M059J (cell line): ENCODE data around the gene AQP12B. TPM values are rescaled to one million over a fixed set of nuclear protein-coding genes. Genes with fewer than 3 reads are reported as not detected.
"Not testable (repeated sequence)": the region's sequence is repeated elsewhere in the genome, so short reads cannot be mapped to it uniquely, and the experiment has no call there.

ENCODE experiments used
- DNase-seq: peaks from one replicate; pipeline ENCODE4 v3.0.0-alpha.2; 2012; ENCODE audit warnings: low read depth
- total RNA-seq: library from RNA; depleted of rRNA; stranded (reverse); fragments of >200 nt; shearing (Covaris generic); gene quantifications from 2 replicates; pipeline ENCODE4 v1.2.3, GENCODE V29; 2014

The AQP12B gene
- total RNA-seq, 1 experiment from 2014 or later: not detected

DNA sequence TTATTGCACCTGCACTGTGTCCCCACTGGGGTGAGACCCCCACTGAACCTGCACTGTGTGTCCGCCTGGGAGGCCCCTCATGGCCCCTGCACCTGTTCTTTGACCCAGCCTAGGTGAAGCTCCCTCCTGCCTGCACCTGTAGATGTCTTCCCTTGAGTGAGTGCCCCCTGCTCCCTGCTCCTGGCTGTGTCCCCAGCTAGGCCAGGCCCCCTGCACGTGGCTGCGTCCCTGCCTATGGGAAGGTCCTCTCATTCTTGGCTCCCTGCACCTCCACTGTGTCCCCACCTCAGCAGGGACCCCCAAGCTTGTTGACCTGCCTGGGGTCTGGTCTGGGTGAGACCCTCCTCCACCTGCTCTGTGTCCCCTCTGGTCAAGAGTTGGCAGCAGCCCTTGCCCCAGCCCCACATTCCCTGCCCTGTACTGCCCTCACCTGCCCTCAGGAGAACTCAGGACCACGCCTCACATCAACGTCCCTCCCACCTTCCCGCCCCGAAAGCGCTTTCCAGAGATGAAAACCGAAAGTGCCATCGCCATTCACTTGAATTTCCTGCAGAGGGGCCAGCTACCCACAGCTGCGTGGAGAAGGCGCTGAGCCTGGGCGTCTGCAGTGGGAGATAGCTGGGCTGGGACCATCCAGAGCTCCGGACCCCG lies 769 bp upstream of the AQP12B start:
- not testable (repeated sequence) for DNase-seq

DNA sequence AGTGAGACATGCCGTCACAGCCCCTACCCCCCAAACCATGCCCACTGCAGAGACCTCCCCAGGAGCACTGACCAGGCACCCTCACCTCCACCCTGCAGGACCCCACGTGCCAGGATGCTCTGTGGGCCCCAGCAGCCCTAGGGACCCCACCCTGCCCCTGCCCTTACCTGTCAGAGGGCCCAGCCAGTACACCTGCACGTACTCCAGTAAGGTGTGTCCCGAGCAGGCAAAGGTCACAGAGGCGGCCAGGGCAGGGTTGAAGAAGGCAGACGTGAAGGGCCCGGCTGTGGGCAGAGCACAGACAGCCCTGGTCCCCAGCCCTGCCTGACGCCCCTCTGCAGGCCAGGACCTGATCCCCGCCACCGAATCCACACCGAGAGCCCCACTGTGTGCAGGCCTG lies 2.5 kb downstream of the AQP12B start:
- not testable (repeated sequence) for DNase-seq

DNA sequence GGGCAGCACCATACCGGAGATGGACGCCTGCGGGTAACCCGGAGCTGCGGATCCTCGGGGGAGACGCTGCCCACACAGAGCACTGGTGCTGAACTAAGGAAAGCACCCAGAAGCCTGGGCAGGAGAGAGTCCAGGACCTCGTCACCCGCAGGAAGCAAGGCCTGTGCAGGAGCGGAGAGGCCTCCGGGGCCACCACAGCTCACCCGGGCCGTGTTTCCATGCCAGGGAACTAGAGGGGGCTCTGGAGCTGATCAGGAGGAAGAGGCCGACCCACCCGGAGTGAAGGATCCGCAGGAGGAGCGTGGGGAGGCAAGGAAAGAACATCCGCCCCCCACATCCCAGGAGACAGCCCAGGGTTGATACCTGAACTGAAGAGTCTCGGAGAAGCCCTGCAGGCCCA lies 3.8 kb downstream of the AQP12B start:
- DNase-seq: not testable (repeated sequence)

DNA sequence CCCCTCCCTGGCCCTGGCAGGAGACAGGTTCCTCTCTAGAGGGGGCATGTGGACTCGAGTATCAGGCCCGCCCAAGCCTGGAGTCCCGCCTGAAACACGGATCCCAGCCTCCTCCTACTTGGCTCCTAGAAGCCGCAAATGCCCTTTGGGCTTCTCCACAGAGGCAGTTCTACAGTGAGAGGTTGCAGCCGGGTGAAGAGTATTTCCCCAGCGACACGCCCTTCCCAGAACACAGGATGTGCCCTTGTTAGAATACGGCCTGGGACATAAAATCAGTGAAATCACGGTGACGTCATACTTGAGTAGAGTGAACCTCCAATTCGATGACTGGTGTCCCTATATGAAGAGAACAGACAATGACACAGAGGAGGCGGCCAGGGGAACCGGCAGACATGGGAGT lies 4.6 kb downstream of the AQP12B start:
- DNase-seq: not testable (repeated sequence)

DNA sequence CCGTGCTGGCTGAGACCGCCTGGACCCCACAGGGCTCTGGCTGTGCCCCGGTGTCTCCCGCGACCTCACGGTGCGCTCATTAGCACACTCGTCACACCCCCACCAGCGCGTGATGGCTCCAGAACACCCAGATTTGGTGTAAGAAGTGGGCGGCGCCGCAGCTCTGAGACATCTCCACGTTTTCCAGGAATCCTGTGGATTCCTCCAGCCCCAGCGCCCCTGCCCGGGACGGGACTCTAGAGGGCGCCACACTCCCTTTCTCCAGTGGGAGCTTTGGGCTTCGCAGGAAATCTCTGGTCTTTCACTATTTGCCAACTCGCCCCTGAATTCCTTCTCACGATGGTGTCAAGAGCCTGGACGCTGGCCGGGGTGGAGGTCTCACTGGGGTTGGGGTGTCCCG lies 7.3 kb downstream of the AQP12B start:
- DNase-seq: not testable (repeated sequence)

DNA sequence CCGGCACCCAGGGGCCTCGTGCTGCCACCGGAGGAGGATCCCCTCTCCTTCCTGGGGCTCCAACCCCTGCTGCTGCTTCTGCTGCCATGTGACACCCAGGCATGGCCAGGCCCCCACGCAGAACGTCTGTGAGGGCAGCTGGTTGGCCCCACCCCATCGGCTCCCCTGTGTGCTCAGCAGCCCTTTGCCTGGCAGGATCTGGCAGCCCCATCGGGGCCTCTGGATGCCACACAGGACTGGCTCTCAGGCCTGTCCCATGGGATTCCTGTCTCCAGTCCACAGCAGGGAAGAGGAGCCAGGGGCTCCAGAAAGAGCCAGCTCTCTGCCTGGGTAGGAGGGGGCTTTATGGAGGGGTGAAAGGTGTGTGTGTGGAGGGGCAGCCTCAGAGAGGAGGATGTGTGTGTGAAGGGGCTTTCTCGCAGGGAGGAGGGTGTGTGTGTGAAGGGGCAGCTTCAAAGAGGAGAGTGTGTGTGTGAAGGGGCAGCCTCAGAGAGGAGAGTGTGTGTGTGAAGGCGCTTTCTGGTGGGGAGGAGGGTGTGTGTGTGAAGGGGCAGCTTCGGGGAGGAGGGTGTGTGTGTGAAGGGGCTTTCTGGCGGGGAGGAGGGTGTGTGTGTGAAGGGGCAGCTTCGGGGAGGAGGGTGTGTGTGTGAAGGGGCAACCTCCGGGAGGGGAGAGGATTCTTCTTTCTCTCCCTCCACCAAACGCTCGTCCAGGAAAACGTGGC lies 8.1 kb downstream of the AQP12B start:
- DNase-seq: not testable (repeated sequence)

DNA sequence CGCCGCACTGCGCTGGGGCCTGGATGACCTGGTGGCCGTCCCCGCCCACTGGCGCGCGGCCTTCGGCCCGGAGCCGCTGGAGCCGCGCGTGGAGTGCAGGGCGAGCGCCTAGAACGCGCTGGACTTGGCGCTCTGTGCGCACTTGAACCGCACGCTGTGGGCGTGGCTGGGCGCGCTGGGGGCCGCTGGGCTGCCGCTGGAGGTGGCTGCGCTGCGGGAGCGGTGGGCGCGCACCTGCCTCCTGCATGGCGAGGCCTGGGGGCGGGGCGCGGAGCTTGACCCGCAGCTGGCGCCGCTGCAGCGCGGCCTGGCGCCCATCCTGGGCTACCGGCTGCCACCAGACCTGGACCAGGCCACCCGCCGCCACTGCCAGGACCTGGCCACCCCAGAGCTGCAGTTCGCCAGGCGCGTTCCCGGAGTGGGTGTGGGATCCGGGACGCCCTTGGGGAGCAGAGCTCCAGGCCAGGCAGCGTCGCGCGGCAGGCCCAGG lies 9.9 kb downstream of the AQP12B start:
- DNase-seq: no peak

DNA sequence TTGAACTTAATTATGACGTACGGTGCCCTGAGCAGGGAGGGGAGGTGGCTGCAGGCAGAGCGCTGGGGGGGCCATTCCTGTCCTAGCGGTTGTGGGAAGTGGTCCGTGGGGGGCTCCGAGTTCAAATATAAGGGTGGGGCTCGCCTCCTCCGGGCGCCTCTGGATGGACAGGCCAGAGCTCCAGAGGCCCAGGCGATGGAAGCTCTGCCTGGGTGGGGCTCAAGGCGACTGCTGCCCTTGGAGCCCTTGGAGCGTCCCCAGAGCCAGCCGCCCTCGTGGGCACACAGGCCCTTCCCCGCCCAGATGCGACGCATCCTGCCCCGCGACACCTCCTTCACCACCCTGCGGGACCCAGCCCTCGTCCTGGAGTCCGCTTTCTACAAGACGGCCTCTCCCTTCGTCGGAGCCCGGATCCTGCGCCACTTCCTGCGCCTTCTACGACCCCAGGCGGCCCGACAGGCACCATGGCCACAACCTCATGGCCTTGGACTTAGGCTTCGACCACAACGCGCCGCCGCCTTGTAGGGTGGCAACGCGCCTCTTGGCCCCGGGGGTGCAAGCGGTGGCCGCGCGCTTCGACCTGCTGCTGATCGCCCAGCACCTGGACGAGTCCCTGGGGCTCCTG lies 10.5 kb downstream of the AQP12B start:
- no peak for DNase-seq

DNA sequence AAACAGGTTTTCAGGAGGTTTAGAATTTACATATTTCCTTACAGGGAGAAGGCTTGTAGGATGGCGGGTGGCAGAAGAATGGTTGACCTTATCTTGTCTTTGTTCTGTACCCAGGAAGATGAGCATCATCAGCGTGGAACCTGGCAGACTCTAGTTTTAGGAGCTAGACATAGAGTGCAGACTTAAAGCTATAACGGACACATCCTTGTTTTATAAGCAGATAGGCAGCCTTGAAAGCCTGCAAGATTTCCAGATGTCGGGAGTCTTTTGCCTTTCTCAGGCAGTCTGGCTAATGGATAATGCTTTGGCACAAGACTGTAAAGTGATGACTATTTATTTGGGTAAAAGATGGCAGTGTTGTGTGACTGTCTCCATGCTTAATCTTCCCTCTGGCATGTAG lies 11.7 kb downstream of the AQP12B start:
- no peak for DNase-seq

DNA sequence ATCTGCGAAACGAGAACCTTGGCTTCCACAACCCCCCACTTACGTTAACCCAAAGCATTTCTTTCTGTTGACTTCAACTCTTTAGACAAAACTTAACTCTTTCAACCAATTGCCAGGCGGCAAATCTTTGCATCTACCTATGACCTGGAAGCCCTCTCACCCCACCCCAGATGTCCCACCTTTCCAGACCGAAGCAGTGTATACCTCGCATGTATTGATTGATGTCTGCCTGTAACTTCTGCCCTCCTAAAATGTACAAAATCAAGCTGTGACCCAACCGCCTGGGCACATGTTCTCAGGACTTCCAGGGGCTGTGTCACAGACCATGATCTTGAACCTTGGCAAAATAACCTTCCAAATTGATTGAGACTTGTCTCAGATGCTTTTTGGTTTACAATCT lies 12.3 kb downstream of the AQP12B start:
- DNase-seq: no peak

DNA sequence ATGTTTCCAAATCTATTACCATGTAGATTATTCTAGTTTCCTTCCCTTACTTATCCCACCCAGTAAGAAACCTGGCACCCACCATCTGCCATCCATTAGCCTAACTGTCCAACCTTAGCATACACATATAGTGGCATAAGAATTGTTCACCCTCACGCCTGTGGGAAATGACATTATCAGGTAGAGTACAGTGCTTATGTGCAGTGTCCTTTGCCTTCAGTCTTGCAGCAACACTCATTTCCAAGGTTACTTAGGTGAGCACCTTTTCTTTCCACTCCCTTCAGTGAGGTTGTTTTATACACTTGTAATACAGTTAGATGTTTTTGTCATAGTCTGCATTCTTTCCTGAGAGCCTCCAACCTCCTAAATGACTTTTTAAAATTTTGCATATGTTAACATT lies 18.1 kb downstream of the AQP12B start:
- DNase-seq: no peak

DNA sequence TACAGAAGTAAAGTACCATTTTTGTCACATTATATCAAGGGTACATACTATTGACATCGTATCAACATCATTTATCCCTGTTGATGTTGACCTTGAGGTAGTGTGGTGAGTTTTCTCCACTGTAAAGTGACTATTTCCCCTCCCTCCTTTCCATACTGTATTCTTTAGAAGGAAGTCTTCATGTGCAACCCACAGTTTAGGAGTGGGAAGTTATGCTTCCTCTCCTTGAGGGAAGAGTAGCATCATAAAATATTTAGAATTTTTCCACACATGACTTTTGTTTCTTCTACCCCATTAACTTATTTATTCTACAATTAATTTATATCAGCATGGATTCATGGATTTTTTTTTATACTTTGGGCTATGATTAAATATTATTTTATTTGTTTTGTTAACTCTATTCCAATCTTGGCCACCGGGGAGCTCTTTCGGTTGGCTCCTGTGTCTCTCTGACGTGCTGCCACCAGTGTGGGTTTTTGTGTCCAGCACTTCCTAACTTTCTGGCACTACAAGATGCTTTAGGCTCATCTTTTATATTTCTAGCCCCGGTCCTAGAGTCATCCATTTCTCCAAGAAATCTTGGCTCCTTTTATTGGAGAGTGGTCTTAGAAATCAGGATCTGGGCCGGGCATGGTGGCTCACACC lies 19.0 kb downstream of the AQP12B start:
- no peak for DNase-seq

DNA sequence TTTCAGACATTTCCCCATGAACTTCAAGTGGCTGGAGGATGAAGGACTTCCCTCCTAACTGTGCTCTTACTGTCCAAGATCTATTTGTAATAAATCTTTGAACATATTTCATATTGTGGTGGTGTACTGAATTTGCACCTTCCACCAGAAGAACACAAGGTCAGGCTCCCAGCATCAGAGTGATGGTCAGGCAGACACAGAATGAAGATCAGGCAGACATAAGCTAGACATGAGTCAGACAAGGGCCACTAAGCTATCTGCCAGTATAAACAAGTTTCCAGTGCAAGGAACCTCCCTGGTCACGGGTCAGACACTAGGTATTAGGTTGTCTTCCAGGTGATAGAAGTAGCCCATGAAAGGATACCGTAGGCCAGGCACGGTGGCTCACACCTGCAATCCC lies 20.0 kb downstream of the AQP12B start:
- no peak for DNase-seq

DNA sequence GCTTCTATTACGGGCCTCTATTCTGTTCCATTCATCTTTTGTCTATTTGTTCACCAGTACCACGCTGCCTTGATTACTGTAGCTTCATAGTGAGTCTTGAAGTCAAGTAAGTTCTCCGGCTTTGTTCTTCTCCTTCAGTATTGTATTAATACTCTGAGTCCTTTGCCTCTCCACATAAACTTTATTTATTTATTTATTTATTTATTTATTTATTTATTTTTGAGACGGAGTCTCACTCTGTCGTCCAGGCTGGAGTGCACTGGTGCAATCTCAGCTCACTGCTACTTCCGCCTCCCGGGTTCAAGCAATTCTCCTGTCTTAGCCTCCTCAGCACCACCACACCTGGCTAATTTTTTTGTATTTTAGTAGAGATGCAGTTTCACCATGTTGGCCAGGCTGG lies 22.8 kb downstream of the AQP12B start:
- not testable (repeated sequence) for DNase-seq

DNA sequence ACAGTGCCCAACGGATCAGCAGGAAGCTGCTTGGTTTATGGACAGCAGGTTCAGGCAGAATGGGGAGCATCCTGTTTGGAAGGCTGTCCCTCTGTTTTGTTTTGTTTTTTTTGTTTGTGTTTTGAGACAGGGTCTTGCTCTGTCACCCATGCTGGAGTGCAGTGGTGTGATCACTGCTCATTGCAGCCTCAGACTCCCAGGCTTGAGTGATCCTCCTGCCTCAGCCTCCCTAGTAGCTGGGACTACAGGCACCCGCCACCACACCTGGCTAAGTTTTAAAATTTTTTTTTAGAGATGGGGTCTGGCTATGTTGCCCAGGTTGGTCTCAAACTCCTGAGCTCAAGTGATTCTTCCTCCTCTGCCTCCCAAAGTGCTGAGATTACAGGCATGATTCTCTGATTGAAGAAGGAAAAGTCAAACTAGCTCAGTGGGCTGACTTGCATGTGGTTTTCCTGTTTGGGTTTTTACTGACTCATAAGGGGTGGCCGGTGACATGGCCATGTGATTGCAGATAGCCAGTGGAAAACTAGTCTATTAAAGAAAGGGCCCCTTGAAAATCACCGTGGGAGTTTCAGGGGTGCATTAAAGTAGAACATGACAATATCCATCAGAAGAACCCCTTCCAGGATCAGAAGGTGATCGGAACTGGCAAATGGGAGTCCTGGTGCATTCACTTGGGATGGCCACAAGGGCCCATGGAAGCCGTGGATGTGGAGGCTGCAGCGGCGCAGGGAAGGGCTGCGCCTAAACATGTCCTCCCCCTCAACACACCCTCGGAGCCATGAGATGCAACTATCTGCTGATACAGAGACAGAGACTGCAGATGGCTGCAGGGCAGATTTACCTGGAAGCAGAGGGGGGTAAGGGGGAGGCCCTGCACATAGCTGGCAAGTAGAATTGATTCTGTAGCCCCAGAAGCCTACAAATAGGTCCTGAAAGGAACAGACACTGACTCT lies 26.5 kb downstream of the AQP12B start:
- DNase-seq: peak; percentile 44

DNA sequence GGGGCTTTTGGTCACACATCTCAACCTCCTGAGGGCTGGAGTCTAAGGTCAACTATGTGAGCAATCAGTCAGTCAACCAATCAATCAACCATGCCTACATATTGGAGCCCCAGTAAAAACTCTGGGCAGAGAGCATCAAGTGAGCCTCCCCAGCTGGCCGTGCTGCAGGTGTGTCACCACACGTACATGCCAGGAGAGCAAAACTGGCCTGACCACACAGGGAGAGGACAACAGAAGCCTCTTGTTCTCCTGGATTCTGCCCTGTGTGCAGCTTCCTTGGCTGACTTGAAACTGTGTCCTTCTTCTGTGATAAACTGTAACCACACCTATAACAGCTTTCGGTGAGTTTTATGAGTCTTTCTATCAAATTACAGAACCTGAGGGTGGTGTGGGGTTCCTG lies 31.5 kb downstream of the AQP12B start:
- no peak for DNase-seq

DNA sequence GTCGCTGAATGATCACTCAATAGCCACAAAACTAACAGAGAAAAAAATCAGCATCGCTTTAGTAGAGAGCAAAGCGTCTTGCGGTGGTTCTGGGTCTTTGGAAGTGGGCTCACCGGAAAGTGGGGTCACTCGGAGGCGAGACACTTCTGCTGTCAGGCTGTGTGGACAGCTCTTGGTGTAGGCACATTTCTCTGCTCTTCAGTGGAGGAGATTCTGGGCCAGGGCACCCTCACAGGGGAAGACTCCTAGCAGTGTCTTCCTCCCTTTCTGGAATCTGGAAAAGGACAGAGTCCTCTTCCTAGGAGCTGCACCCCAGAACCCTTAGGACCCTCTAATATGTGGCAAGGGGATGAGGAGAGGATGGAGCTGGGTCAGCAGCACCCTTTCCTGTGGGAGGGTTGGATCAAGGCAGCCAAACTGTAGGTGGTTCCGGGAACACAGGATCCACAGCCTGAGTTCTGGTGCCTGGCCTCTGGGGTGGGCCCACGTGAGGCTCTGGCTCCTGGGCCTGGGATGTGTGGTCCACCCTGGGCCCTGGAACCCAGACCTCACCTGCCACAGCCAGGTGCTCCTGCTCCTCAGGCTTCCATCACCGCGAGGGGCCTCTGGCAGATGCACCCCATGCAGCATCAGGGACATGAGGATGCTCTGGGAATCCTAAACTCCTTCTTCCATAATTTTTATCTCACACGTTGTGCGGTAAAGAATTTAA lies 32.3 kb downstream of the AQP12B start:
- DNase-seq: no peak

DNA sequence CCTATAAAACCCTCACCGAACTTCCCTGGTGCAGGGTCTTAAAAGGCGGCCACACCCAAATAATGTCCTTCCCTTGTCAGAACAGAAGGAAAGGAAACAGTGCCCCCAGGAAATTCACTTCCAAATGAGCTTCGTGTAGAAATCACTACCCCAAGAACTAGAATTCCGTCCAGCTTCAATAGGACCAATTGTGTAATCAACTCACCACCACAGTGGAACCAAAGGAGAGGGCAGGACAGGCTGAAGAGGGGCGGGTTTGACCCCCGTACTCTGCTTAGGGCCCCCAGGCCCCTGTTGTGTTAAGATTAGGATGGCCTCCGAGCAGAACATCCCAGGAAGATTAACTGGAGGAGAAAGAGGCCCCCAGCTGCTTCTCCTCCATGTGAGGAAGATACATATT lies 33.4 kb downstream of the AQP12B start:
- no peak for DNase-seq

DNA sequence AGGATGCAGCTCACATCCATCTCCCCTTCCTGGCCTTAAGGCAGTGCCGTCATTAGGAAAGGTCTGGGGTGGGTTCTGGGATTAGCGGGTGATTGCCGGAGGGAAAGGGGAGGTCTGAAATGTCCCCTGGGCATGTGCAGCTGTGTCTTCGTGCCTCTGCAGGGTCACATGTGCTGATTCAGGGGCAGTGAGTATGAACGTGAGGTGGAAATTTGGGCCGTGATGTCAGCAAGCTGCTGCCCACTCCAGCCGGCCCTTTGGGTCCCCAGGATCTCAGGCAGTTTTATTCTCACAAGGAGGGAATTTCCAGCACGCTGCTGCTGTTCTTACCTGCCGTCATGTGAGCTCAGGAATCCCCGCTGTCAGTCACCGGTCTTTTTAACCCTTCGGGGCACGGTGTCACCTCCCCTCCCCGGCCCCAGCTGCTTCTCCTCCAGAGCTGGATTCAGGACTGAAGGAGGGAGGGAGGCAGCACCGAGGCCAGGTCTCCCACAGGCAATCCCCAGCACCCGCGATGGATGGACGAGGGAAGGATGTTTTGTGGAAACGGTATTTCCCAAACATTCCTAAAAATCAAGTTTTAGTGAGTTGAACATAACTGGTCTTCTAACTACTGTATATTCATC lies 33.9 kb downstream of the AQP12B start:
- no peak for DNase-seq

DNA sequence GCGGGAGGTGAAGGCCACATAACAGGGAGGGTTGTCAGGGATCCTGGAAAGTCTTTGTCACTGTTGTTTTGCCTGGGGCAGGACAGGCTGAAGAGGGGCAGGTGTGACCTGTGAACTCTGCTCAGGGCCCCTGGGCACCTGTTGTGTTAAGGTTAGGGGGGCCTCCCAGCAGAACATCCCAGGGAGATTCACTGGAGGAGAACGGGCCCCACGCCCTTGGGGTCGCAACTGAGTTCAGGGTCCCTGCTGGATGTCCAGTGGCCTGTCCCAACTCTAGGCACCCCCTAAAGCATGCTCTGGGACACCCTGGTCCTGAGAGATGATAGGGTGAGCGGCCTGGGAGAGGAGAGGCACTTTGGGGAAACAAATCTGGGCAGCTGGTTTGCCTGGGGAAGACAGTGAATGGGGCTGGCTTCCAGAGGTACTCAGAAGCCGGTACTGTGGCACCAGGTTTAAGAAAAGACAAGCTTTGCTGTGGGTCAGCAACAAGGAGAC lies 34.5 kb downstream of the AQP12B start:
- no peak for DNase-seq
